Measurements from ENCODE around the gene NQO2. TPM values are rescaled to one million over a fixed set of nuclear protein-coding genes. Genes with fewer than 3 reads are reported as not detected.

Gene NQO2
- total and polyA plus RNA-seq, 2 of the 13 experiments (the other 11 are each of a cell fraction or from before 2014, with no cell fraction given) = 32.2 to 56.5 TPM

- TF ChIP-seq HIC2 (CRISPR knock-in tag; IDR thresholded peaks at IDR 0.05; ENCODE audit: low read depth) = no peak
- TF ChIP-seq PHF5A (CRISPR knock-in tag; IDR thresholded peaks at IDR 0.05; ENCODE audit: low read depth, unreplicated experiment) = peak; percentile 64
- no peak for TF ChIP-seq CBX2 (IDR thresholded peaks at IDR 0.05; ENCODE audit: low read depth, low read length)
- TF ChIP-seq CBX2 (CRISPR knock-in tag; IDR thresholded peaks at IDR 0.05; ENCODE audit: low read depth) = no peak
- no peak for TF ChIP-seq ESRRA (CRISPR knock-in tag; IDR thresholded peaks at IDR 0.05; ENCODE audit: low read depth)
- TF ChIP-seq MBNL3 (CRISPR knock-in tag; conservative IDR thresholded peaks at IDR 0.05) = no peak
- peak; percentile 72; the same call in 1 of the 2 replicates for TF ChIP-seq ELF3 (CRISPR knock-in tag; IDR thresholded peaks at IDR 0.05)
- TF ChIP-seq RBFOX2 (IDR thresholded peaks at IDR 0.05; ENCODE audit: low read depth, low read length) = no peak
- no peak for TF ChIP-seq CSRNP2 (CRISPR knock-in tag; conservative IDR thresholded peaks at IDR 0.05; ENCODE audit: low read depth)
- peak; percentile 81; the same call in 1 of the 2 replicates for TF ChIP-seq ZNF782 (CRISPR knock-in tag; IDR thresholded peaks at IDR 0.05; ENCODE audit: borderline replicate concordance)
- TF ChIP-seq CENPT (CRISPR knock-in tag; IDR thresholded peaks at IDR 0.05; ENCODE audit: low read depth) = no peak
- no peak for TF ChIP-seq THAP7 (CRISPR knock-in tag; IDR thresholded peaks at IDR 0.05)
- TF ChIP-seq ZNF44 (CRISPR knock-in tag; IDR thresholded peaks at IDR 0.05) = no peak
- no peak for TF ChIP-seq STAT5B (CRISPR knock-in tag; IDR thresholded peaks at IDR 0.05)
- 0 out of 2 replicates have a peak, but pooled peaks have one; percentile 10 for TF ChIP-seq KDM6A (CRISPR knock-in tag; IDR thresholded peaks at IDR 0.05; ENCODE audit: low read depth)
- TF ChIP-seq LBX2 (CRISPR knock-in tag; IDR thresholded peaks at IDR 0.05; ENCODE audit: borderline replicate concordance) = no peak
- TF ChIP-seq SIN3B (IDR thresholded peaks at IDR 0.05; ENCODE audit: low read length) = no peak
- TF ChIP-seq HMGXB4 (CRISPR knock-in tag; IDR thresholded peaks at IDR 0.05; ENCODE audit: borderline replicate concordance in 1 of 2, low read depth in 1 of 2) = peak; percentile 32 to 56; a peak in 2 of 4 replicates
- TF ChIP-seq FOXO4 (CRISPR knock-in tag; conservative IDR thresholded peaks at IDR 0.05) = no peak
- no peak for TF ChIP-seq ZNF160 (CRISPR knock-in tag; IDR thresholded peaks at IDR 0.05)
- TF ChIP-seq CCDC6 (CRISPR knock-in tag; IDR thresholded peaks at IDR 0.05) = peak; percentile 74; the same call in 1 of the 2 replicates
- TF ChIP-seq ZNF263 (CRISPR knock-in tag; IDR thresholded peaks at IDR 0.05) = peak; percentile 92
- no peak for TF ChIP-seq SRF (IDR thresholded peaks at IDR 0.05; ENCODE audit: low read depth, low read length)
These were observed 5.9 kb upstream of the NQO2 start (continued) for GRCh38 chr6:2993755-2994317.
